GM12892 (cell line): ENCODE data around the gene DENND2D.

Experiments
- POLR2A ChIP-seq: IDR thresholded peaks from 2 replicates; pipeline ENCODE4 v1.6.1; 2011; ENCODE audit warnings: low read depth, low read length, control low read depth
- POLR2AphosphoS5 ChIP-seq: IDR thresholded peaks from 2 replicates; pipeline ENCODE4 v1.6.1; 2011; ENCODE audit warnings: low read depth, low read length, control low read depth

DNA sequence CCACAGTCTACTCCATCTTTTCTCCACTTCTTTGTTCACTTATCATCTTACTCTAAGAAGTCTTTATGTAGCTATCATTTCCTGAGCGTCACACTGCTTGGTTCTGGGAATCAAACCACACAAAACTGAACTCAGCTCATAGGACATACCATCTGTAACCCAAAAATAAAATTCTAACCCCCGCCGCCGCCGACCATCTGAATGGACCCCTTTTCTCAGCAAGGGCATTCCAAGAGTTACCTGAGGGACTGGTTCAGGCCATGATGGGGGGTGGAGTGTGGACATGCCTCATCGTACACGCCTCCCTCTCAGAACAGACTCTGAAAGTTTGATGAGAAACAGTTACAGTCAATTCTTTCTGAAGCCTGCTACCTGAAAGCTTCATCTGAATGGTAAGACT is 14.4 kb upstream of the DENND2D start:
- TF ChIP-seq POLR2AphosphoS5, result peak; percentile 13; the same call in 1 of the 2 replicates
- TF ChIP-seq POLR2A, result peak; percentile 54; the same call in 1 of the 2 replicates
